ENCODE results near the gene DRD4.

The DRD4 gene

DNA sequence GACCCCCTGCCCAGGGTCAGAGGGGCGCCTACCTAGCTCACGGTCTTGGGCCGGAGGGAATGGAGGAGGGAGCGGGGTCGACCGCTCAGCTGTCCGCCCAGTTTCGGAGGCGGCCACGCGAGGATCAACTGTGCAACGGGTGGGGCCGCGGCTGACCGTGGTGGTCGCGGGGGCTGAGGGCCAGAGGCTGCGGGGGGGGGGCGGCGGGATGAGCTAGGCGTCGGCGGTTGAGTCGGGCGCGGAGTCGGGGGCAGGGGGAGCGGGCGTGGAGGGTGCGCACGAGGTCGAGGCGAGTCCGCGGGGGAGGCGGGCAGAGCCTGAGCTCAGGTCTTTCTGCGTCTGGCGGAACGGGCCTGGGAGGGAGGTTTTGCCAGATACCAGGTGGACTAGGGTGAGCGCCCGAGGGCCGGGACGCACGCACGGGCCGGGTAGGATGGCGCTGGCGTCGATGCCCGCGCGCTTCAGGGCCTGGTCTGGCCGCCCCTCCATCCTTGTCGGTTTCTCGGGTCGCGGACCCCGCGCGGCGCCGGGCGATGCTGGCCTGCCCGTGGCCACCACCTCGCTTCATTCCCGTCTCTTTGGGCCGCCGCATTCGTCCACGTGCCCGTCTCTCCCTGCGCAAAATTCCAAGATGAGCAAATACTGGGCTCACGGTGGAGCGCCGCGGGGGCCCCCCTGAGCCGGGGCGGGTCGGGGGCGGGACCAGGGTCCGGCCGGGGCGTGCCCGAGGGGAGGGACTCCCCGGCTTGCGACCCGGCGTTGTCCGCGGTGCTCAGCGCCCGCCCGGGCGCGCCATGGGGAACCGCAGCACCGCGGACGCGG lies at the start of gene DRD4:
Gene DRD4, plus strand, starts transcription at position 759 of the 822 bp plus-strand sequence. Its CDS starts 36 bp downstream, at position 795.
- DNase-seq (ENCODE audit: low read depth), result no peak

- no peak for DNase-seq (ENCODE audit: low read depth)
These were observed 49.5 kb upstream of the DRD4 start for GRCh38 chr11:587546-587945.

- DNase-seq (ENCODE audit: low read depth), result peak; percentile 49
These were observed 49.1 kb upstream of the DRD4 start for GRCh38 chr11:587978-588380.

DNA sequence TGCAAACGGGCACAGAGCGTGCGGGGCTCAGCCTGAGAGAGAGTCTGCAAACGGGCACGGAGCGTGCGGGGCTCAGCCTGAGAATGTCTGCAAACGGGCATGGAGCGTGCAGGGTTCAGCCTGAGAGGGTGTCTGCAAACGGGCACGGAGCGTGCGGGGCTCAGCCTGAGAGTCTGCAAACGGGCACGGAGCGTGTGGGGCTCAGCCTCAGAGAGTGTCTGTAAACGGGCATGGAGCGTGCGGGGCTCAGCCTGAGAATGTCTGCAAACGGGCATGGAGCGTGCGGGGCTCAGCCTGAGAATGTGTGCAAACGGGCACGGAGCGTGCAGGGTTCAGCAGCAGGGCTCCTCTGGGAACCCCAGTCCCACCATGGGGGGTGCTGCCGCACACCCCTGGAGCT lies 47.3 kb upstream of the DRD4 start:
- DNase-seq (ENCODE audit: low read depth), result no peak

DNA sequence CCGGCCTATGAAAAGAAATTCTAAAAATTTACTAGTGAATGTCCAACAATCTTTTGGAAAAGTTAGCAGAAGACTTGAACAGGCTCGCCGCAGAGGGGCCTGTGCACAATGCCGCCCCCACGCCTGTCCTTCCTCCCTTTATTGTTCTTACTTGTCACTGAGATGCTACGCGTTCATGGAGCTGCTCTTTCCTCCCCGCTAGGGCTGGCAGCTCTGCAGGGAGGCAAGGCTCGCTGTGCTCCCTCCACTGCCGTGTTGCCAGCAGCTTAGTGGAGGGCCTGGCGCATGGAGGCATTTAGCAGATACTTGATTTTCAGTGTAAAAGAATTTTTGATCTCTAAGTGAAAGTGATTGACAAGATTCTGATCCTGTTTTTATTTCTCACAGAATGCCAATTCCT lies 46.1 kb upstream of the DRD4 start:
- no peak for DNase-seq (ENCODE audit: low read depth)

DNA sequence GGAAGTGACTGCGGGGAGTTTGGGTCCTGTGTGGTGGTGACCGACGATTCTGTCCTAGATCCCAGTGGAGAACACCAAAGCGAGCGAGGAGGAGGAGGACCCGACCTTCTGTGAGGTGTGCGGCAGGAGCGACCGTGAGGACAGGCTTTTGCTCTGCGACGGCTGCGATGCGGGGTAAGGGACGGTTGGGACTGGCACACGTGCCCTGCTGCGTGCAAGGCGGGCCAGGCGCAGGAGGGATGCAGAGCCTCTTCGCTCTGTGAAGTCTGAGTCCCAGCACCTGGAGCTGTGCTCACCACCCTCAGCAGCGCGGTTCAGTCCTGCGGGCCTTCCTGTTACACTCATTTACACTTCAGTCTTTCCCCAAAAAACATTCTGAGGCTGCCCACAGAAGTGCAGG lies 44.6 kb upstream of the DRD4 start:
- no peak for DNase-seq (ENCODE audit: low read depth)

GRCh38 chr11:592918-593317 lies 44.2 kb upstream of the DRD4 start:
- no peak for DNase-seq (ENCODE audit: low read depth)

GRCh38 chr11:593347-593746 lies 43.7 kb upstream of the DRD4 start:
- no peak for DNase-seq (ENCODE audit: low read depth)

GRCh38 chr11:595400-595799 lies 41.7 kb upstream of the DRD4 start:
- no peak for DNase-seq (ENCODE audit: low read depth)

DNA sequence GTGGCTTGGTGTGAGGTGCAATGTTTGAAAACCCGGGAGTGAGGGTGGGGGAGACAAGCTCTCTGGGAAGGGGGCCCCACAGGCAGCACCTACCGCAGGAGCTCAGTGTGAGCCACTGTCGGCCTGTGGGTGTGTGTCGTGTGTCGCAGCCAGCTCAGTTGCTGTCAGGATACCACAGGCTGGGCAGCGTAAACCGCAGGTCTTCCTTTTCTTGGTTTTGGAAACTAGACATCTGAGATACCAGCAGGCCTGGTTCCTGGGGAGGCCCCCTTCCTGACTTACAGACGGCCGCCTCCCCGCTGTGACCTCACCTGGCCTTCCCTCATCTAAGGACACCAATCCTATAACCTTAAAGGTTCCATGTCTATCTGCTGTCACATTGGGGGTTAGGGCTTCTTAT lies 40.7 kb upstream of the DRD4 start:
- no peak for DNase-seq (ENCODE audit: low read depth)

- DNase-seq (ENCODE audit: low read depth), result no peak
These were observed 39.8 kb upstream of the DRD4 start for GRCh38 chr11:597166-597725.

DNA sequence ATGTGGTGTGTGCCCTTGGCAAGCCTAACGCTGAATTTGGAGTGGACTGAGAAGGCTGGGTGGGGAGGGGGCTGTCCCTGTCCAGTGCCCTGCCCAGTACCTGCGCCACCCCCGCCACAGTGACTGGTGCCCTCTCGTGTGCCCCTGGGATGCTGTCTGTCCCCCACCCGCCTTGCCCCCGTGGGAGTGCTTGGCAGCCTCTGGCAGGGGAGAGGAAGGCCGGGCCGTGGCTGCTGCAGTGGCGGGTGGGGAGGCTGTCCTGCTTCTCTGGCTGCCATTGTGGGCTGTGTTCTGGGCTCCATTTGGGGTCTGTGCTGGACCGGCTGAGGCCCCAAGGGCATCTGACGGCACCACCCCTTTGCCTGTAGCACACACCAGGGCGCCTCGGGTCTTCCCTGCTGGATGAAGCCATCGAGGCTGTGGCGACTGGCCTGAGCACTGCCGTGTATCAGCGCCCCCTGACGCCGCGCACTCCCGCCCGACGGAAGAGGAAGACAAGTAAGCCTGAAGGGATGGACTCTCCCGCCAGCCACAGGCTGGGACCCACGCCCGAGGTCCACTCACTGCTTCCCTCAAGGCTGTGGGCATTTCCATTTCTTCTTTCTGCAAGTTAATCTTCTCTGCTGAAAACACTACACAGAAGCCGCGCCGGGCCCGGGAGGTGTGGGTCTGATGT lies 38.9 kb upstream of the DRD4 start:
- DNase-seq (ENCODE audit: low read depth), result no peak

DNA sequence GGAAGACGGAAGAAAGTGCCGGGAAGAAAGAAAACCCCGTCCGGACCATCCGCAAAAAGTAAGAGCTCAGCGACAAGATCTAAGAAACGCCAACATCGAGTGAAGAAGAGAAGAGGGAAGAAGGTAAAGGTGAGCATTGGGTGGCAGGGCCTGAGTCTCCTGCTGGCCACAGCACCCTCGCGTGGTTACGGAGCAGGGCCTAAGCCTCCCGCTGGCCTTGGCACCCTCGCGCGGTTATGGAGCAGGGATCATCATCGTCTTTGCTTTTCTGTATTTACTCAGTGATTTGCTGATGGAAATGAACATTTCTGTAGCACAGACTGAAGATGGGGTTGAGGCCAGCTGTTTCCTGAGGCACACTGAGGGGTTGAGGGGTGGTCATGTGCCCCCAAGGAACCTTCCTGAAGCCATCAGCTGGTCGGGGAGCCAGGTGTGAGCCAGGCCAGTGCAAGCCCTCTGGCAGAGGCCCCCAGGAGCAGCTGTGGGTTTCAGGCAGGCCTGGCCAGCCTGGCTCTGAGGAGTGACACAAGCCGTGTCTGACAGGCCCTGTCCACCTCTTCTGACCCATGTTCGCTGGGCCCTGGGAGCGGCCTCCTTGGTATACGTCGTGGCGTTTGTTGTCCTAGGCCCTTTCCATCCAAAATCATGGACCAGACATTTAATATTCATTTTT lies 35.4 kb upstream of the DRD4 start:
- DNase-seq (ENCODE audit: low read depth), result no peak

- no peak for DNase-seq (ENCODE audit: low read depth)
These were observed 33.9 kb upstream of the DRD4 start for GRCh38 chr11:603154-603553.

DNA sequence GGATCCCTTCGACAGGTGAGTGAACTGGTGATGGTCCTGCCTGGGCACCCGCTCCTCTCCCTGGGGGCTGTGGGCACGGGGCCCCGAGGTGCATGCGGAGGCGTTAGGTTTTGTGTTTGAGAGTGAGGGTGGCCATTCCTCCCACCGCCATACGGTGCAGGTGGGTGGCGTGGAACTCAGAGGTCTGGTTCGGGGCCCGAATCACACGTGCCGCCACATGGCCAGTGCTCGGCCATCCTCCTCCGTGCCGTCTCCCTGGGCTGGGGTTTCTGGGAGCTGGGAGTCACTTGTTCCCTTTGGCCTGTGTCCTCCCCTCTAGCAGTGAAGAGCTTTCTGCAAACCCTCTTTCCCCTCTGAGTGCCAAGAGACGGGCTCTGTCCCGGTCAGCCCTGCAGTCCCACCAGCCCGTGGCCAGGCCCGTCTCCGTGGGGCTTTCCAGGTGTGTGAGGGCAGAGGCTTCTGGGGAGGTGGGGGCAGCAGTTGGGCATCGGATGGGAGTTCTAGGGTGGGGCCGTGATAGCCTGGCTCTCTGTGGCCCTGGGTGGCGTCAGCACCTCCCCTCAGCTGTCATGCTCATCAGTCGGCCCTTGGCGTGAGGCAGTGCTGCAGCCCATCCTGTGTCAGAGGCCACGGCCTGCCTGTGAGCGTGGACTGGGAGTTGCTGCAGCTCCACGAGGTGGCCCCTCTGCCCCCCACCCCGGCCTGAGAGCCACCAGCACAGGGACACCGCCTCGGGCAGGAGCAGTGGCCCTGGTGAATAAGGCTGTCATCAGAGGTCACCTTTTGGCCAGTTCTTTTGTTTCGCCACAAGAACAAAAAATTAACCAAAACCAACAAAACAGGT lies 31.6 kb upstream of the DRD4 start:
- DNase-seq (ENCODE audit: low read depth), result no peak

DNA sequence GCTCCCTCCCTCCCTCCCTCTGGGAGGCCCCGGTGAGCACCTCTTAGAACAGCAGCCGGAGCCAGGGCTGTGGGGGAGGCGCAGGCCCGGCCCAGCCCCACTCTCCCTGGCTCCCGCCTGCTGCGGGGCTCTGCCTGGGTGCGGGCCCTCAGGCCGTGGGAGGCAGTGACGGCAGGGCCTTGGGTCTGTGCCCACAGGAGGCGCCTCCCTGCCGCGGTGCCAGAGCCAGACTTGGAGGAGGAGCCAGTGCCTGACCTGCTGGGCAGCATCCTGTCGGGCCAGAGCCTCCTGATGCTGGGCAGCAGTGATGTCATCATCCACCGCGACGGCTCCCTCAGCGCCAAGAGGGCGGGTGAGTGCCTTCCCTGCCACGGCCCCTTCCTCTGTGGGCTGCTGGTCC lies 30.8 kb upstream of the DRD4 start:
- DNase-seq (ENCODE audit: low read depth), result no peak

GRCh38 chr11:607020-607780 lies 29.9 kb upstream of the DRD4 start:
- no peak for DNase-seq (ENCODE audit: low read depth)

DNA sequence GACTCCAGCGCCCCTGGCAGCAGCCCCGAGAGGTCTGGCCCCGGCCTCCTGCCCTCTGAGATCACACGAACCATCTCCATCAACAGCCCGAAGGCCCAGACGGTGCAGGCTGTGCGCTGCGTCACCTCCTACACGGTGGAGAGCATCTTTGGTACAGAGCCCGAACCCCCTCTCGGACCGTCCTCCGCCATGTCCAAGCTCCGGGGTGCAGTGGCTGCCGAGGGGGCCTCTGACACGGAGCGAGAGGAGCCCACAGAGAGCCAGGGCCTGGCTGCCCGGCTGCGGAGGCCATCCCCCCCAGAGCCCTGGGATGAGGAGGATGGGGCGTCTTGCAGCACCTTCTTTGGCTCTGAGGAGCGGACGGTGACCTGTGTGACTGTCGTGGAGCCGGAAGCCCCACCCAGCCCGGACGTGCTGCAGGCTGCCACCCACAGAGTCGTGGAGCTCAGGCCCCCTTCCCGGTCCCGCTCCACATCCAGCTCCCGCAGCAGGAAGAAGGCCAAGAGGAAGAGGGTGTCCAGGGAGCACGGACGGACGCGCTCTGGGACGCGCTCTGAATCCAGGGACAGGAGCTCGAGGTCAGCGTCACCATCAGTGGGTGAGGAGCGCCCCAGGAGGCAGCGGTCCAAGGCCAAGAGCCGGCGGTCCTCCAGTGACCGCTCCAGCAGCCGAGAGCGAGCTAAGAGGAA lies 29.0 kb upstream of the DRD4 start:
- DNase-seq (ENCODE audit: low read depth), result no peak

DNA sequence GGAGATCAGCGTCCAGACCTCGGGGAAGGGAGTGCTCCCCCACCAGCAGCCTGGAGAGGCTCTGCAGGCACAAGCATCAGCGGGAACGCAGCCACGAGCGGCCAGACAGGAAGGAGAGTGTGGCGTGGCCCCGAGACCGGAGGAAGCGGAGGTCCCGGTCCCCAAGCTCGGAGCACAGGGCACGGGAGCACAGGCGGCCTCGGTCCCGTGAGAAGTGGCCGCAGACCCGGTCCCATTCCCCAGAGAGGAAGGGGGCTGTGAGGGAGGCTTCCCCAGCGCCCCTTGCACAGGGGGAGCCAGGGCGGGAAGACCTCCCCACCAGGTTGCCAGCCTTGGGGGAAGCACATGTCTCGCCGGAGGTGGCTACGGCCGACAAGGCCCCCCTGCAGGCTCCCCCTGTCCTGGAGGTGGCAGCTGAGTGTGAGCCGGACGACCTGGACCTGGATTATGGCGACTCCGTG lies 28.2 kb upstream of the DRD4 start:
- no peak for DNase-seq (ENCODE audit: low read depth)

DNA sequence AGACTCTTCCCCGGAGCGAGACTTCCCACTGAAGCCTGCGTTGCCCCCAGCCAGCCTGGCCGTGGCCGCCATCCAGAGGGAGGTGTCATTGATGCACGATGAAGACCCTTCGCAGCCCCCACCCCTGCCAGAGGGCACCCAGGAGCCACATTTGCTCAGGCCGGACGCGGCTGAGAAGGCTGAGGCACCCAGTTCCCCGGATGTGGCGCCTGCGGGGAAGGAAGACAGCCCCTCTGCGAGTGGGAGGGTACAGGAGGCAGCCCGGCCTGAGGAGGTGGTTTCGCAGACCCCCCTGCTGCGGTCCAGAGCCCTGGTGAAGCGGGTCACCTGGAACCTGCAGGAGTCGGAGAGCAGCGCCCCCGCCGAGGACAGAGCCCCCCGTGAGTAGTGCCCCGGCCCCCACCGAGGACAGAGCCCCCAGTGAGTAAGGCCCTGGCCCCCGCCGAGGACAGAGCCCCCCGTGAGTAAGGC lies 27.7 kb upstream of the DRD4 start:
- no peak for DNase-seq (ENCODE audit: low read depth)
